Neural cell (in vitro differentiated cells): ENCODE data around the gene TSC22D3.

Experiments
- EP300 ChIP-seq: fragments of 450-650 bp; conservative IDR thresholded peaks from 2 replicates; pipeline ENCODE4 v1.6.1; 2014; ENCODE audit warnings: antibody characterized with exemption, mild to moderate bottlenecking, moderate library complexity; ENCODE audit not compliant: poor library complexity, severe bottlenecking
- EZH2 ChIP-seq: fragments of 200-600, 300-800 bp; shearing (Covaris generic), sonication (generic); IDR thresholded peaks from 2 replicates; pipeline ENCODE4 v1.6.1; 2014; ENCODE audit warnings: antibody characterized with exemption, low read length, borderline replicate concordance, mild to moderate bottlenecking; ENCODE audit not compliant: insufficient read depth, poor library complexity, severe bottlenecking
- MXI1 ChIP-seq: fragments of 450-650 bp; conservative IDR thresholded peaks from 2 replicates; pipeline ENCODE4 v1.6.1; 2014; ENCODE audit warnings: antibody characterized with exemption, mild to moderate bottlenecking; ENCODE audit not compliant: poor library complexity, severe bottlenecking
- POLR2AphosphoS5 ChIP-seq: IDR thresholded peaks from 2 replicates; pipeline ENCODE4 v1.6.1; 2012
- SMC3 ChIP-seq: fragments of 450-650 bp; conservative IDR thresholded peaks from 2 replicates; pipeline ENCODE4 v1.6.1; 2014; ENCODE audit warnings: antibody characterized with exemption, mild to moderate bottlenecking, moderate library complexity; ENCODE audit not compliant: poor library complexity
- TAF1 ChIP-seq: IDR thresholded peaks from 2 replicates; pipeline ENCODE4 v1.6.1; 2012; ENCODE audit warnings: low read depth
- TF ChIP-seq, protein P1 (sequence below): fragments of 450-650 bp; IDR thresholded peaks from 2 replicates; pipeline ENCODE4 v1.5.1; 2014; ENCODE audit warnings: antibody characterized with exemption, mild to moderate bottlenecking, moderate library complexity; ENCODE audit not compliant: poor library complexity, severe bottlenecking
- TF ChIP-seq, protein P2 (sequence below): IDR thresholded peaks from 2 replicates; pipeline ENCODE4 v1.6.1; 2012; ENCODE audit warnings: borderline replicate concordance

DNA sequence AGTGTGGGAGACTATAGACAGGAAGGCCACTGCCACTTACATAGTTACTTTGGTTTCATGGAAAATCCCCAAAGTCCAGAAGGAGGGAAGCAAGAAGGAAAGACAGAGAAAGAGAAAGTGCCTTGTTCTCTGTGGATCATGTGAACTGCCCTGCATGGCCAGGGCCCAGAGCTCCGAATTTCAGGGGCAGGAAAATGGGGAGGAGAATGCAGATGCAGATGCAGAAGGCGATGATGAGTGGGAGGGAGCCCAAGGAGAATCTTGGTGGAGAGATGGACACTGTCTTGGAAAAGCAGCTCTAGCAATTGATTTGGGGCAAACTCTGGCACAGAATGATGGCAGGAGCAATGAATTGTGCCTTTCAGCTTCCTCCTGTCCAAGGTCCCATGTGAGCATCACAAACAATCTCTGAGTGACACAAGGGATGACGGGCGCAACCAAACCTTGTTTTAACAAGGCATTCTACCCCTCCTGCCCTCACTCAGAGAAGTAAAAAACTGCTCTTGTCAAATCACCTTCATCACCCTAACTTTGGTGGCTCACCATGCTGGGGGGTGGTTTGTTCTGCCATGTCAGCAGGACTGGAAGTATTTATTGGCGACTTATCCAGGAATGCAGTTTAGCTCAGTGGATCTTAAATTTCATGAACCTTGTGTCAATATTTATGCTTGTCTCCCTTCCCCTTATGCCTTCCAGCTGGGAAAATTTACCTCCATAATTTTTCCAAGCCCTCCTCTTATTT is 53.5 kb downstream of the TSC22D3 start:
- no peak for TF ChIP-seq EP300
- TF ChIP-seq, protein P1, sequence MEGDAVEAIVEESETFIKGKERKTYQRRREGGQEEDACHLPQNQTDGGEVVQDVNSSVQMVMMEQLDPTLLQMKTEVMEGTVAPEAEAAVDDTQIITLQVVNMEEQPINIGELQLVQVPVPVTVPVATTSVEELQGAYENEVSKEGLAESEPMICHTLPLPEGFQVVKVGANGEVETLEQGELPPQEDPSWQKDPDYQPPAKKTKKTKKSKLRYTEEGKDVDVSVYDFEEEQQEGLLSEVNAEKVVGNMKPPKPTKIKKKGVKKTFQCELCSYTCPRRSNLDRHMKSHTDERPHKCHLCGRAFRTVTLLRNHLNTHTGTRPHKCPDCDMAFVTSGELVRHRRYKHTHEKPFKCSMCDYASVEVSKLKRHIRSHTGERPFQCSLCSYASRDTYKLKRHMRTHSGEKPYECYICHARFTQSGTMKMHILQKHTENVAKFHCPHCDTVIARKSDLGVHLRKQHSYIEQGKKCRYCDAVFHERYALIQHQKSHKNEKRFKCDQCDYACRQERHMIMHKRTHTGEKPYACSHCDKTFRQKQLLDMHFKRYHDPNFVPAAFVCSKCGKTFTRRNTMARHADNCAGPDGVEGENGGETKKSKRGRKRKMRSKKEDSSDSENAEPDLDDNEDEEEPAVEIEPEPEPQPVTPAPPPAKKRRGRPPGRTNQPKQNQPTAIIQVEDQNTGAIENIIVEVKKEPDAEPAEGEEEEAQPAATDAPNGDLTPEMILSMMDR, result no peak
- TF ChIP-seq MXI1, result no peak
- TF ChIP-seq, protein P2, sequence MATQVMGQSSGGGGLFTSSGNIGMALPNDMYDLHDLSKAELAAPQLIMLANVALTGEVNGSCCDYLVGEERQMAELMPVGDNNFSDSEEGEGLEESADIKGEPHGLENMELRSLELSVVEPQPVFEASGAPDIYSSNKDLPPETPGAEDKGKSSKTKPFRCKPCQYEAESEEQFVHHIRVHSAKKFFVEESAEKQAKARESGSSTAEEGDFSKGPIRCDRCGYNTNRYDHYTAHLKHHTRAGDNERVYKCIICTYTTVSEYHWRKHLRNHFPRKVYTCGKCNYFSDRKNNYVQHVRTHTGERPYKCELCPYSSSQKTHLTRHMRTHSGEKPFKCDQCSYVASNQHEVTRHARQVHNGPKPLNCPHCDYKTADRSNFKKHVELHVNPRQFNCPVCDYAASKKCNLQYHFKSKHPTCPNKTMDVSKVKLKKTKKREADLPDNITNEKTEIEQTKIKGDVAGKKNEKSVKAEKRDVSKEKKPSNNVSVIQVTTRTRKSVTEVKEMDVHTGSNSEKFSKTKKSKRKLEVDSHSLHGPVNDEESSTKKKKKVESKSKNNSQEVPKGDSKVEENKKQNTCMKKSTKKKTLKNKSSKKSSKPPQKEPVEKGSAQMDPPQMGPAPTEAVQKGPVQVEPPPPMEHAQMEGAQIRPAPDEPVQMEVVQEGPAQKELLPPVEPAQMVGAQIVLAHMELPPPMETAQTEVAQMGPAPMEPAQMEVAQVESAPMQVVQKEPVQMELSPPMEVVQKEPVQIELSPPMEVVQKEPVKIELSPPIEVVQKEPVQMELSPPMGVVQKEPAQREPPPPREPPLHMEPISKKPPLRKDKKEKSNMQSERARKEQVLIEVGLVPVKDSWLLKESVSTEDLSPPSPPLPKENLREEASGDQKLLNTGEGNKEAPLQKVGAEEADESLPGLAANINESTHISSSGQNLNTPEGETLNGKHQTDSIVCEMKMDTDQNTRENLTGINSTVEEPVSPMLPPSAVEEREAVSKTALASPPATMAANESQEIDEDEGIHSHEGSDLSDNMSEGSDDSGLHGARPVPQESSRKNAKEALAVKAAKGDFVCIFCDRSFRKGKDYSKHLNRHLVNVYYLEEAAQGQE, result no peak
- no peak for TF ChIP-seq EZH2
- no peak for TF ChIP-seq SMC3
- TF ChIP-seq POLR2AphosphoS5, result no peak
- TF ChIP-seq TAF1, result no peak
